B cell (primary cell): ENCODE results near the gene PCBP1. TPM values are rescaled to one million over a fixed set of nuclear protein-coding genes. Genes with fewer than 3 reads are reported as not detected.
A peak's percentile ranks its signal among the peaks of the same experiment; 100 is the strongest.

ENCODE experiments used
- ATAC-seq: fragments of 200-7000 bp; cut with Tn5 transposase; one replicate; pipeline ENCODE4 v1.10.0; 2021; ENCODE audit warnings: low read depth, mild to moderate bottlenecking, moderate number of reproducible peaks, moderate library complexity
- CTCF ChIA-PET: fragments of 350-600 bp; sonication (Branson Sonifier 250); formaldehyde crosslinking; loops from one replicate; lab custom pipeline; 2021; ENCODE audit warnings: antibody characterized with exemption, inconsistent platforms; lab: Charles Lee
- POLR2A ChIA-PET: fragments of 350-600 bp; sonication (Branson Sonifier 250); formaldehyde crosslinking; loops from one replicate; lab custom pipeline; 2021; ENCODE audit warnings: antibody characterized with exemption; lab: Charles Lee
- DNase-seq: peaks from one replicate; pipeline ENCODE4 v3.0.0; 2013
- H2AFZ ChIP-seq: 2 replicates; pipeline ENCODE4 v1.6.1; 2012; ENCODE audit warnings: mild to moderate bottlenecking, low read depth, low read length; ENCODE audit not compliant: insufficient read depth, poor library complexity, severe bottlenecking
- H3K27ac ChIP-seq, 2 donors: 1 replicate in 1 of 2; 2 replicates in 1 of 2; pipeline ENCODE4 v1.5.1; 2012 to 2013; ENCODE audit warnings: low read length in 2 of 2, mild to moderate bottlenecking in 2 of 2, moderate library complexity in 1 of 2
- H3K27me3 ChIP-seq, 4 experiments: fragments of 200-600 bp in 1 of 4; sonication (generic) in 1 of 4; replicated peaks in 1 of 4; 1 replicate in 2 of 4; 2 replicates in 2 of 4; pipeline versions ENCODE4 v1.6.1 to v1.7.0; 2013 to 2016; ENCODE audit warnings: low read length in 3 of 4, mild to moderate bottlenecking in 2 of 4, mixed read lengths in 1 of 4, moderate library complexity in 1 of 4; ENCODE audit not compliant: insufficient read depth in 4 of 4, control insufficient read depth in 3 of 4; ENCODE audit errors: control extremely low read depth in 1 of 4
- H3K36me3 ChIP-seq, 2 experiments: replicated peaks in 1 of 2; 1 replicate in 1 of 2; 2 replicates in 1 of 2; pipeline versions ENCODE4 v1.6.1 to v1.7.1; 2013; ENCODE audit warnings: low read length in 1 of 2; ENCODE audit not compliant: insufficient read depth in 2 of 2, control insufficient read depth in 1 of 2; ENCODE audit errors: control extremely low read depth in 1 of 2, extremely low read depth in 1 of 2
- H3K4me1 ChIP-seq, 2 donors: fragments of 200-600 bp in 1 of 2; sonication (generic) in 1 of 2; 1 replicate in 1 of 2; 2 replicates in 1 of 2; pipeline versions ENCODE4 v1.5.1 to v1.6.1; 2013 to 2017; ENCODE audit warnings: low read length in 2 of 2; ENCODE audit not compliant: control insufficient read depth in 2 of 2, insufficient read depth in 2 of 2
- H3K4me2 ChIP-seq: replicated peaks from 2 replicates; pipeline ENCODE3; 2012; ENCODE audit warnings: mild to moderate bottlenecking, low read depth, low read length; ENCODE audit not compliant: poor library complexity, severe bottlenecking
- H3K4me3 ChIP-seq, 5 experiments: fragments of 200-600 bp in 1 of 5; sonication (generic) in 1 of 5; 1 replicate in 3 of 5; 2 replicates in 2 of 5; pipeline versions ENCODE4 v1.5.1 to v1.7.0; 2011 to 2016; ENCODE audit warnings: low read length in 4 of 5, mild to moderate bottlenecking in 4 of 5, low read depth in 2 of 5, control low read depth in 1 of 5, moderate library complexity in 1 of 5; ENCODE audit not compliant: insufficient read depth in 1 of 5; ENCODE audit errors: control extremely low read depth in 1 of 5, extremely low read depth in 1 of 5
- H3K79me2 ChIP-seq: fragments of 200-600 bp; sonication (generic); one replicate; pipeline ENCODE4 v1.6.0; 2016; ENCODE audit warnings: low read length; ENCODE audit not compliant: control insufficient read depth, insufficient read depth
- H3K9ac ChIP-seq: fragments of 200-600 bp; sonication (generic); 2 replicates; pipeline ENCODE4 v1.6.1; 2017; ENCODE audit warnings: mild to moderate bottlenecking, low read length, moderate library complexity
- H3K9me3 ChIP-seq, 3 donors: one replicate each; pipeline versions ENCODE4 v1.6.1 to v1.7.1; 2013; ENCODE audit warnings: low read length in 2 of 3; ENCODE audit not compliant: control insufficient read depth in 2 of 3, insufficient read depth in 1 of 3; ENCODE audit errors: control extremely low read depth in 1 of 3
- H4K20me1 ChIP-seq: 2 replicates; pipeline ENCODE4 v1.6.0; 2012; ENCODE audit warnings: mild to moderate bottlenecking, low read length; ENCODE audit not compliant: insufficient read depth, control insufficient read depth, poor library complexity, severe bottlenecking
- H3K27ac Mint-ChIP-seq: one replicate; pipeline ENCODE4 v1.8.0; 2021; ENCODE audit warnings: mixed read lengths
- H3K27me3 Mint-ChIP-seq: one replicate; pipeline ENCODE4 v1.8.0; 2021; ENCODE audit warnings: mixed read lengths
- H3K4me1 Mint-ChIP-seq: one replicate; pipeline ENCODE4 v1.8.0; 2021; ENCODE audit warnings: mixed read lengths
- H3K4me3 Mint-ChIP-seq: one replicate; pipeline ENCODE4 v1.8.0; 2021; ENCODE audit warnings: mixed read lengths
- H3K9me3 Mint-ChIP-seq: one replicate; pipeline ENCODE4 v1.8.0; 2022; ENCODE audit warnings: mixed read lengths; ENCODE audit not compliant: insufficient read depth
- EZH2 ChIP-seq: IDR thresholded peaks from 2 replicates; pipeline ENCODE4 v1.6.1; 2012; ENCODE audit warnings: borderline replicate concordance, low read depth, mild to moderate bottlenecking, moderate library complexity, low read length; ENCODE audit not compliant: insufficient read depth, poor library complexity, severe bottlenecking
- WGBS: methylation state at CpG from one replicate; pipeline ENCODE4 v1.1.5; 2013; ENCODE audit warnings: missing lambda C conversion rate; ENCODE audit not compliant: insufficient coverage; 5-methylcytosine and 5-hydroxymethylcytosine counted together
- intact Hi-C: fragments of 100-400 bp; cut with micrococcal nuclease; formaldehyde crosslinking; loops from one replicate; pipeline ENCODE4 v1.10.0; 2022
- polyA plus RNA-seq: library from polyadenylated mRNA; depleted of rRNA; stranded (reverse); fragments of >200 nt; gene quantifications from 2 replicates; pipeline ENCODE4 v1.2.3, GENCODE V29; 2012
- total RNA-seq, 2 donors: library from RNA; stranded (reverse); fragments of 120-200 nt in 1 of 2; gene quantifications; 1 replicate in 1 of 2; 2 replicates in 1 of 2; pipeline versions ENCODE4 v1.2.3 to v1.2.4, GENCODE V29; 2013 to 2022
- TF ChIP-seq, protein P1 (sequence below): fragments of 200-600 bp; IDR thresholded peaks from one replicate; pipeline ENCODE4 v1.8.0; 2022; ENCODE audit warnings: antibody characterized with exemption, mild to moderate bottlenecking

PCBP1 gene
- total and polyA plus RNA-seq, 2 donors (not counting 1 experiment from before 2014, with no cell fraction given) = 172 to 327 TPM

DNA sequence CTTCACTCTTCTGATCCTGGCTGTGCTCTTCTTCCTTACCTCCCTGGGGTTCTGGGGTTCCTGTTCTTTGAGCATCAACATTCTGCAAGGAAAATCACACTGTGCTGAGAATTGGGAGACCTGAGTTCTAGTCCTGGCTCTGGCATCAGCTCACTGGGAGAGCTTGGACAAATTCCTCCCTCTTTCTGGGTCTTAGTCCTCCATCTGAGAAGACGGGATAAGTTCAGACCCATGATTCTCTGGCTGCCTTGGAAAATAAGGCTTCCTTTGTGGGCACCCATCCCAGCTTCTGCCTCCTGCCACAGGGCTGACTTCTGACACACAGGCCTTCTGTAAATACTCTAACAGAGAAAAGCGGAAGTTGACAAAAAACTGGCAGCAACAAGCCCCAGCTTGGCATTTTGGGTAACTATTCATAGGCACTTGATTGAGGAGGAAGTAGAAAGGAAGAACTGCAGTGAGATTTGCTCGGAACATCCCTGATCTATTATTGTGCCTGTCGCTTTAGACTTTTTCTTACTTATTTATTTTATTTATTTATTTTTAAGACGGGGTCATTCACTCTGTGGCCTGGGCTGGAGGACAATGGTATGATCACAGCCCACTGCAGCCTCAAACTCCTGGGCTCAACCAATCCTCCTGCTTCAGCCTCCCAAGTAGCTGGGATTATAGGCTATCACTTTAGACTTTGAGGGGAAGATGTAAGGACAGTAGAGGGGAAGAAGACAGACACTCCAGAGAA is 7.9 kb downstream of the PCBP1 start:
- intact Hi-C loops = loop anchor here (1.0 to 2.0 kb wide), 5 partner anchors 8 to 48 kb away; partner anchors contain the start of gene PCBP1
- POLR2A ChIA-PET = interaction anchor here (0.9 to 6.1 kb wide), 13 partner anchors 9 to 180 kb away, joined by 3 to 43 read pairs (median 14); partner anchors contain the start of genes C2orf42, MXD1 and PCBP1
- Mint-ChIP-seq H3K27ac (peak overlapping the region; percentile 98), H3K4me1 (peaks cover 46% of the 10 kb centered on the region), H3K27me3 (no peaks in the 10 kb centered on the region), H3K4me3 (peak overlapping the region; percentile 86), H3K9me3 (no peaks in the 10 kb centered on the region)
- WGBS = 0% methylated on average over 2 of the region's 5 CpGs
- CTCF ChIA-PET = interaction anchor here (0.8 to 4.5 kb wide), 11 partner anchors 9 to 183 kb away, joined by 3 to 22 read pairs (median 10); partner anchors contain the start of gene MXD1
- Histone ChIP-seq H4K20me1 (no peaks in the 10 kb centered on the region), H3K79me2 (peaks cover 47% of the 10 kb centered on the region), H2AFZ (peak overlapping the region; percentile 65), H3K27me3 (no peaks in the 10 kb centered on the region), H3K4me2 (peak overlapping the region; percentile 77), H3K9me3 (no peaks in the 10 kb centered on the region), H3K27ac (peak overlapping the region; percentile 83 to 87), H3K4me1 (peaks cover 43 to 59% of the 10 kb centered on the region in 2 donors), H3K36me3 (peaks cover 0 to under 1% of the 10 kb centered on the region in 2 experiments), H3K4me3 (peak overlapping the region; percentile 29 to 68 (median 57)), H3K9ac (peak overlapping the region; percentile 63)
- no peak for TF ChIP-seq EZH2
- TF ChIP-seq, protein P1, sequence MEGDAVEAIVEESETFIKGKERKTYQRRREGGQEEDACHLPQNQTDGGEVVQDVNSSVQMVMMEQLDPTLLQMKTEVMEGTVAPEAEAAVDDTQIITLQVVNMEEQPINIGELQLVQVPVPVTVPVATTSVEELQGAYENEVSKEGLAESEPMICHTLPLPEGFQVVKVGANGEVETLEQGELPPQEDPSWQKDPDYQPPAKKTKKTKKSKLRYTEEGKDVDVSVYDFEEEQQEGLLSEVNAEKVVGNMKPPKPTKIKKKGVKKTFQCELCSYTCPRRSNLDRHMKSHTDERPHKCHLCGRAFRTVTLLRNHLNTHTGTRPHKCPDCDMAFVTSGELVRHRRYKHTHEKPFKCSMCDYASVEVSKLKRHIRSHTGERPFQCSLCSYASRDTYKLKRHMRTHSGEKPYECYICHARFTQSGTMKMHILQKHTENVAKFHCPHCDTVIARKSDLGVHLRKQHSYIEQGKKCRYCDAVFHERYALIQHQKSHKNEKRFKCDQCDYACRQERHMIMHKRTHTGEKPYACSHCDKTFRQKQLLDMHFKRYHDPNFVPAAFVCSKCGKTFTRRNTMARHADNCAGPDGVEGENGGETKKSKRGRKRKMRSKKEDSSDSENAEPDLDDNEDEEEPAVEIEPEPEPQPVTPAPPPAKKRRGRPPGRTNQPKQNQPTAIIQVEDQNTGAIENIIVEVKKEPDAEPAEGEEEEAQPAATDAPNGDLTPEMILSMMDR = no peak
- peak; percentile 94 for ATAC-seq
- peak; percentile 90 for DNase-seq
